Adrenal gland (tissue), 12 donors: Measurements from ENCODE around the gene KRT14. TPM values are rescaled to one million over a fixed set of nuclear protein-coding genes. Genes with fewer than 3 reads are reported as not detected.

Experiments
- DNase-seq, 7 donors: peaks; one replicate each; pipeline ENCODE4 v3.0.0-alpha.2; 2019 to 2020
- H3K27ac ChIP-seq, 5 donors: fragments of 200-600 bp; sonication (generic) in 4 of 5; 1 replicate in 3 of 5; 2 replicates in 2 of 5; pipeline versions ENCODE4 v1.5.1 to v1.8.0; 2016 to 2020; ENCODE audit warnings: mild to moderate bottlenecking in 1 of 5
- H3K27me3 ChIP-seq: fragments of 200-600 bp; 2 replicates; pipeline ENCODE4 v1.8.0; 2021
- H3K36me3 ChIP-seq, 2 donors: fragments of 200-600 bp; replicated peaks in 1 of 2; 1 replicate in 1 of 2; 2 replicates in 1 of 2; pipeline versions ENCODE4 v1.5.1 to v1.8.0; 2018 to 2022
- H3K4me1 ChIP-seq, 2 donors: fragments of 200-600 bp; replicated peaks in 1 of 2; 1 replicate in 1 of 2; 2 replicates in 1 of 2; pipeline versions ENCODE4 v1.5.1 to v1.8.0; 2018 to 2021
- H3K4me3 ChIP-seq, 4 donors: fragments of 200-600 bp; sonication (generic) in 3 of 4; one replicate each; pipeline ENCODE4 v1.5.1; 2016 to 2018
- H3K9me3 ChIP-seq, 3 donors: fragments of 200-600 bp; sonication (generic) in 1 of 3; replicated peaks in 1 of 3; 1 replicate in 2 of 3; 2 replicates in 1 of 3; pipeline versions ENCODE4 v1.5.1 to v1.8.0; 2016 to 2021
- CTCF ChIP-seq, 6 experiments: fragments of 450-650 bp in 4 of 6; fragments of 200-600 bp in 2 of 6; sonication (generic) in 1 of 6; IDR thresholded peaks; 1 replicate in 5 of 6; 2 replicates in 1 of 6; pipeline versions ENCODE4 v1.5.1 to v1.8.0; 2016 to 2021; ENCODE audit warnings: antibody characterized with exemption in 6 of 6, mild to moderate bottlenecking in 2 of 6, moderate library complexity in 1 of 6
- POLR2A ChIP-seq, 2 donors: fragments of 450-650 bp; IDR thresholded peaks; one replicate each; pipeline ENCODE4 v1.6.1; 2017; ENCODE audit warnings: antibody characterized with exemption in 2 of 2, mild to moderate bottlenecking in 2 of 2, moderate library complexity in 1 of 2
- WGBS, 4 donors: extraction: QIAGEN DNeasy Blood & Tissue Kit in 2 of 4; methylation state at CpG; one replicate each; pipeline versions ENCODE4 v1.1.5 to v1.1.7; 2013 to 2017; 5-methylcytosine and 5-hydroxymethylcytosine counted together
- intact Hi-C, 2 donors: fragments of 100-400 bp; cut with DNase I; formaldehyde crosslinking; loops; one replicate each; pipeline versions ENCODE4 v1.14.1 to v1.15.0; 2022 to 2023
- polyA plus RNA-seq, 3 donors: library from polyadenylated mRNA; stranded (reverse); fragments of 200-250 nt in 2 of 3; fragments of 350-450 nt in 1 of 3; fragmentation: Illumina TruSeq in 1 of 3; extraction: RNeasy Lipid Tissue Mini Kit (QIAGEN cat#74804) in 1 of 3; gene quantifications; one replicate each; pipeline ENCODE4 v1.2.3, GENCODE V29; 2013 to 2014
- total RNA-seq, 9 donors: library from RNA; depleted of rRNA in 4 of 9; stranded (reverse); fragments of >200 nt in 4 of 9; fragments of 120-200 nt in 1 of 9; fragmentation: NEBNext Ultra II Directional in 1 of 9; extraction: Animal tissue kit (Norgen Biotek cat#: 25700) in 1 of 9; gene quantifications; one replicate each; pipeline versions ENCODE4 v1.1.0 to v1.2.4, GENCODE V29; 2013 to 2023
- donor health status: healthy with polysubstance abuse.
- donor health status: Bipolar disorder and iron deficiency.
- donor health status: DM: yes; HTN: yes; CAD: no.
- donor health status: DM: no; HTN: no; CAD: no.
- donor health status: DM: no; HTN: no; CAD: no.
- donor health status: DM: yes; HTN: yes; CAD: no.

Gene KRT14
- total and polyA plus RNA-seq, 12 donors: 0.35 to 1.2 TPM; not detected in 10

DNA sequence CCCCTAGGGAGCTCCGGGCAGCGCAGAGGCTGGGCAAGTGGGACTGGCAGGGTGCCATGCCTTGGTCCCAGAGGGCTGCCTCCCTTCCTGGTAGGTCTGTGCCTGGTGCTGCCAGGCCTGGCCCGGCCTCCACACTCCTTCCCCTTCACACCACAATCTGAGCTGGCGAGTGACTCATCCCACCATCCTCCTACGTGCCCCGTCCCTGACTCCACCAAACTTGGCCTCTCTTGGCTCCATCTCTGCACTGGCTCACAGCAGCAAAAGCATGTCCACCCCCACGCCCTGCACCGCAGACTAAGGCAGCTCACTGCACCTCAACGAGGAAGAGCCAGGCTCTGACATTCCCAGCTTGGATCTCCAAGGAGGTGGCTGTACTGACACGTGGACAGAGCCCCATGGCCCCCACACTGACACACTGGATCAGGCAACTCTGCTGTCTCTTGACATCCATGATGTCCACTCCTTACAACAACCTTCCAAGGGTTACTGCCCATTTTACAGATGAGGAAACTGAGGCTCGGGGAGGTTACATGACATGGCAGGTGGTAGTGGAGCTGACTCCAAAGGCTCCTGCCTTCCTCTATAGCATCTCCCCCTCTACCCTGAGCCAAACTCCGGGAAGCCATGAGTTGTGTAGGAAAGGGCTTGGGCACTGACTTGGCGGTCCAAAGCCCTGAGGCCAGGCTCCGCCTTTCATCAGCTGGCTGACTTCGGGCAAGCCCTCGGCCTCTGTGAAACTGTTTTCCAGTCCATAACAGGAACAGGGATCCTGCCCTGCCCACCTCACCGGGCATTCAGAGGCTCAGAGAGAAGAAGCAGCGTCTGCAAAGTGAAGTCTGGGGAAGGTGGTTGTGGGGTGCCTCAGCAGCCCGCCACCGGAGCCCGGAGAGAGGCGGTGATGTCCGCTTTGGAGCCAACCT lies 38.5 kb downstream of the KRT14 start:
- Histone ChIP-seq H3K27me3 (no peaks in the 10 kb centered on the region), H3K36me3 (no peaks in the 10 kb centered on the region), H3K4me3 (peak overlapping the region in 1 of 4 donors; percentile 26), H3K27ac (peak overlapping the region in 2 of 5 donors; percentile 57 to 72), H3K9me3 (no peaks in the 10 kb centered on the region), H3K4me1 (peaks cover 15 to 19% of the 10 kb centered on the region in 2 donors)
- peak; percentile 70 to 91 (median 87) for DNase-seq
- 27 to 37% (median 32%) methylated on average over 10 to 23 of the region's 23 CpGs for WGBS, 4 donors
- no peak for TF ChIP-seq POLR2A (IDR thresholded peaks at IDR 0.05)
- TF ChIP-seq CTCF (IDR thresholded peaks at IDR 0.05): no peak
- intact Hi-C loops: loop anchor here in 1 of 2 donors (2.0 to 5.0 kb wide), 2 partner anchors 101 to 636 kb away; no protein-coding TSS in a partner anchor

- no peak for TF ChIP-seq CTCF (IDR thresholded peaks at IDR 0.05)
- no peak for TF ChIP-seq POLR2A (IDR thresholded peaks at IDR 0.05)
- Histone ChIP-seq H3K4me1 (peaks cover 15 to 19% of the 10 kb centered on the region in 2 donors), H3K27me3 (no peaks in the 10 kb centered on the region), H3K4me3 (no peak overlapping the region), H3K9me3 (no peaks in the 10 kb centered on the region), H3K27ac (peak overlapping the region in 2 of 5 donors; percentile 57 to 72), H3K36me3 (no peaks in the 10 kb centered on the region)
- intact Hi-C loops: loop anchor here in 1 of 2 donors (5.0 kb wide), 1 partner anchor 635 kb away; no protein-coding TSS in a partner anchor
- DNase-seq: no peak
- 82 to 84% (median 83%) methylated on average over 9 of the region's 9 CpGs for WGBS, 4 donors
Measured at GRCh38 chr17:41547378-41547841, 39.3 kb downstream of the KRT14 start.

- peaks cover 15 to 19% of the 10 kb centered on the region in 2 donors for H3K4me1 ChIP-seq
- H3K9me3 ChIP-seq: no peaks in the 10 kb centered on the region
- 97 to 100% (median 99%) methylated on average over 3 of the region's 3 CpGs for WGBS, 4 donors
- H3K27ac ChIP-seq: no peak overlapping the region
- intact Hi-C loops: loop anchor here in 1 of 2 donors (5.0 kb wide), 1 partner anchor 635 kb away; no protein-coding TSS in a partner anchor
- H3K36me3 ChIP-seq: no peaks in the 10 kb centered on the region
- no peaks in the 10 kb centered on the region for H3K27me3 ChIP-seq
- no peak for DNase-seq
- no peak overlapping the region for H3K4me3 ChIP-seq
- no peak for TF ChIP-seq POLR2A (IDR thresholded peaks at IDR 0.05)
- no peak for TF ChIP-seq CTCF (IDR thresholded peaks at IDR 0.05)
Measured at GRCh38 chr17:41546819-41547218, 39.9 kb downstream of the KRT14 start.

GRCh38 chr17:41545829-41546410 lies 40.8 kb downstream of the KRT14 start:
- H3K4me3 ChIP-seq: no peak overlapping the region
- TF ChIP-seq CTCF (IDR thresholded peaks at IDR 0.05): no peak
- no peaks in the 10 kb centered on the region for H3K9me3 ChIP-seq
- no peaks in the 10 kb centered on the region for H3K36me3 ChIP-seq
- intact Hi-C loops: loop anchor here in 1 of 2 donors (5.0 kb wide), 1 partner anchor 634 kb away; no protein-coding TSS in a partner anchor
- no peak for DNase-seq
- H3K4me1 ChIP-seq: peaks cover 15 to 19% of the 10 kb centered on the region in 2 donors
- WGBS, 4 donors: 83 to 87% (median 85%) methylated on average over 10 to 13 of the region's 13 CpGs
- no peak overlapping the region for H3K27ac ChIP-seq
- no peaks in the 10 kb centered on the region for H3K27me3 ChIP-seq
